ENCODE results near the gene CLCN4.

- no peak for TF ChIP-seq ZZZ3 (IDR thresholded peaks at IDR 0.05; ENCODE audit: control insufficient read depth, insufficient read length, low read depth)
- TF ChIP-seq, protein P1, sequence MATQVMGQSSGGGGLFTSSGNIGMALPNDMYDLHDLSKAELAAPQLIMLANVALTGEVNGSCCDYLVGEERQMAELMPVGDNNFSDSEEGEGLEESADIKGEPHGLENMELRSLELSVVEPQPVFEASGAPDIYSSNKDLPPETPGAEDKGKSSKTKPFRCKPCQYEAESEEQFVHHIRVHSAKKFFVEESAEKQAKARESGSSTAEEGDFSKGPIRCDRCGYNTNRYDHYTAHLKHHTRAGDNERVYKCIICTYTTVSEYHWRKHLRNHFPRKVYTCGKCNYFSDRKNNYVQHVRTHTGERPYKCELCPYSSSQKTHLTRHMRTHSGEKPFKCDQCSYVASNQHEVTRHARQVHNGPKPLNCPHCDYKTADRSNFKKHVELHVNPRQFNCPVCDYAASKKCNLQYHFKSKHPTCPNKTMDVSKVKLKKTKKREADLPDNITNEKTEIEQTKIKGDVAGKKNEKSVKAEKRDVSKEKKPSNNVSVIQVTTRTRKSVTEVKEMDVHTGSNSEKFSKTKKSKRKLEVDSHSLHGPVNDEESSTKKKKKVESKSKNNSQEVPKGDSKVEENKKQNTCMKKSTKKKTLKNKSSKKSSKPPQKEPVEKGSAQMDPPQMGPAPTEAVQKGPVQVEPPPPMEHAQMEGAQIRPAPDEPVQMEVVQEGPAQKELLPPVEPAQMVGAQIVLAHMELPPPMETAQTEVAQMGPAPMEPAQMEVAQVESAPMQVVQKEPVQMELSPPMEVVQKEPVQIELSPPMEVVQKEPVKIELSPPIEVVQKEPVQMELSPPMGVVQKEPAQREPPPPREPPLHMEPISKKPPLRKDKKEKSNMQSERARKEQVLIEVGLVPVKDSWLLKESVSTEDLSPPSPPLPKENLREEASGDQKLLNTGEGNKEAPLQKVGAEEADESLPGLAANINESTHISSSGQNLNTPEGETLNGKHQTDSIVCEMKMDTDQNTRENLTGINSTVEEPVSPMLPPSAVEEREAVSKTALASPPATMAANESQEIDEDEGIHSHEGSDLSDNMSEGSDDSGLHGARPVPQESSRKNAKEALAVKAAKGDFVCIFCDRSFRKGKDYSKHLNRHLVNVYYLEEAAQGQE (IDR thresholded peaks at IDR 0.05; ENCODE audit: low read depth, low read length) = no peak
- no peak for TF ChIP-seq NBN (IDR thresholded peaks at IDR 0.05)
- no peak for TF ChIP-seq MTA3 (IDR thresholded peaks at IDR 0.05; ENCODE audit: borderline replicate concordance, low read length)
- no peak for TF ChIP-seq CHD2 (IDR thresholded peaks at IDR 0.05; ENCODE audit: borderline replicate concordance, low read depth, low read length)
- no peak for TF ChIP-seq CTCF (IDR thresholded peaks at IDR 0.05 in 2 of 3, conservative IDR thresholded peaks at IDR 0.05 in 1 of 3; ENCODE audit: control insufficient read depth in 2 of 3, extremely low read depth in 1 of 3, insufficient read depth in 1 of 3, low read depth in 3 of 3, low read length in 3 of 3)
- no peak for TF ChIP-seq RUNX3 (IDR thresholded peaks at IDR 0.05; ENCODE audit: low read length)
- TF ChIP-seq ZNF24 (IDR thresholded peaks at IDR 0.05) = no peak
- TF ChIP-seq CEBPB (IDR thresholded peaks at IDR 0.05; ENCODE audit: borderline replicate concordance in 1 of 2, low read depth in 2 of 2, low read length in 2 of 2) = no peak
- TF ChIP-seq CBX3 (IDR thresholded peaks at IDR 0.05; ENCODE audit: borderline replicate concordance, low read depth) = no peak
These were observed 121.9 kb downstream of the CLCN4 start for GRCh38 chrX:10278716-10279115.

Data from GM12878 (cell line).